Esophagus muscularis mucosa (tissue), 4 donors: ENCODE results near the gene KLHL30. TPM values are rescaled to one million over a fixed set of nuclear protein-coding genes. Genes with fewer than 3 reads are reported as not detected.
A peak's percentile ranks its signal among the peaks of the same experiment; 100 is the strongest.

Experiments used
- DNase-seq: peaks from one replicate; pipeline ENCODE4 v3.0.0-alpha.2; 2017; ENCODE audit errors: extremely low spot score
- H3K27ac ChIP-seq, 4 donors: fragments of 200-600 bp; sonication (generic); replicated peaks in 1 of 4; 1 replicate in 3 of 4; 2 replicates in 1 of 4; pipeline ENCODE4 v1.5.1; 2016 to 2019; ENCODE audit warnings: mild to moderate bottlenecking in 1 of 4
- H3K27me3 ChIP-seq, 4 donors: fragments of 200-600 bp; sonication (generic); one replicate each; pipeline versions ENCODE4 v1.5.1 to v1.6.0; 2016 to 2019
- H3K36me3 ChIP-seq, 4 donors: fragments of 200-600 bp; sonication (generic); one replicate each; pipeline ENCODE4 v1.5.1; 2016 to 2019
- H3K4me1 ChIP-seq, 4 donors: fragments of 200-600 bp; sonication (generic); one replicate each; pipeline ENCODE4 v1.5.1; 2016 to 2019
- H3K4me3 ChIP-seq, 4 donors: fragments of 200-600 bp; sonication (generic); 1 replicate in 2 of 4; 2 replicates in 2 of 4; pipeline ENCODE4 v1.5.1; 2016 to 2019; ENCODE audit warnings: mild to moderate bottlenecking in 4 of 4, moderate library complexity in 1 of 4
- H3K9me3 ChIP-seq, 4 donors: fragments of 200-600 bp; sonication (generic); 1 replicate in 3 of 4; 2 replicates in 1 of 4; pipeline ENCODE4 v1.5.1; 2016 to 2019
- CTCF ChIP-seq, 3 experiments: fragments of 200-600 bp in 2 of 3; fragments of 450-650 bp in 1 of 3; sonication (generic) in 2 of 3; IDR thresholded peaks; one replicate each; pipeline ENCODE4 v1.5.1; 2017 to 2019; ENCODE audit warnings: antibody characterized with exemption in 3 of 3, mild to moderate bottlenecking in 2 of 3, moderate library complexity in 1 of 3
- EP300 ChIP-seq: sonication (generic); formaldehyde crosslinking; IDR thresholded peaks from one replicate; pipeline ENCODE4 v1.6.1; 2017; ENCODE audit warnings: antibody characterized with exemption
- POLR2A ChIP-seq: fragments of 450-650 bp; IDR thresholded peaks from one replicate; pipeline ENCODE4 v1.6.1; 2017; ENCODE audit warnings: antibody characterized with exemption, moderate library complexity, mild to moderate bottlenecking, low read depth
- POLR2AphosphoS5 ChIP-seq, 2 donors: sonication (generic); formaldehyde crosslinking; IDR thresholded peaks; one replicate each; pipeline ENCODE4 v1.6.1; 2017; ENCODE audit warnings: antibody characterized with exemption in 2 of 2
- WGBS: methylation state at CpG from one replicate; pipeline ENCODE4 v1.1.5; 2018; 5-methylcytosine and 5-hydroxymethylcytosine counted together
- intact Hi-C: fragments of 100-400 bp; cut with DNase I; formaldehyde crosslinking; loops from one replicate; pipeline ENCODE4 v1.15.1; 2023
- total RNA-seq, 4 donors: library from RNA; depleted of rRNA; stranded (reverse); fragments of >200 nt; gene quantifications; one replicate each; pipeline versions ENCODE4 v1.1.0 to v1.2.1, GENCODE V29; 2016

KLHL30 gene
- 1 to 10 TPM; 1.2 to 8.0 (median 4.4) TPM for total RNA-seq

- peak within 1 kb of the TSS in 1 of 4 donors; percentile 36 for H3K27ac ChIP-seq
- DNase-seq: no peak
- peak within 1 kb of the TSS; percentile 34 to 47 (median 40) for H3K4me3 ChIP-seq
- no peaks in the 10 kb centered on the region for H3K9me3 ChIP-seq
- intact Hi-C loops: no loop called here
- peak; percentile 62 for TF ChIP-seq POLR2A
- TF ChIP-seq POLR2AphosphoS5 (IDR thresholded peaks at IDR 0.05): peak; percentile 36 to 41
- no peak for TF ChIP-seq CTCF (IDR thresholded peaks at IDR 0.05)
- 65% methylated on average over 10 of the region's 22 CpGs for WGBS
- peaks cover 0 to 10% (median 3%) of the 10 kb centered on the region in 4 donors for H3K36me3 ChIP-seq
- H3K27me3 ChIP-seq: no peaks in the 10 kb centered on the region
- peaks cover 26 to 50% (median 34%) of the 10 kb centered on the region in 4 donors for H3K4me1 ChIP-seq
Measured at GRCh38 chr2:238138331-238139195, at the start of gene KLHL30. KLHL30 (plus strand) TSS chr2:238138668; CDS start chr2:238140755, 2,087 bp downstream.

- H3K27me3 ChIP-seq: no peaks in the 10 kb centered on the region
Measured at GRCh38 chr2:238090887-238091286, 47.6 kb upstream of the KLHL30 start.

GRCh38 chr2:238091436-238092060 lies 46.9 kb upstream of the KLHL30 start:
- Histone ChIP-seq H3K36me3 (peaks cover 0 to 14% (median 7%) of the 10 kb centered on the region in 4 donors), H3K9me3 (no peaks in the 10 kb centered on the region), H3K4me3 (no peak overlapping the region), H3K27ac (no peak overlapping the region), H3K4me1 (no peaks in the 10 kb centered on the region), H3K27me3 (no peaks in the 10 kb centered on the region)
- 98% methylated on average over 14 of the region's 16 CpGs for WGBS
- intact Hi-C loops: no loop called here
- peak; percentile 90 for DNase-seq
- TF ChIP-seq CTCF (IDR thresholded peaks at IDR 0.05): no peak

More at GRCh38 chr2:238090887-238091286, 47.6 kb upstream of the KLHL30 start:
- Histone ChIP-seq H3K9me3 (no peaks in the 10 kb centered on the region), H3K4me3 (no peak overlapping the region), H3K27ac (no peak overlapping the region), H3K4me1 (no peaks in the 10 kb centered on the region), H3K36me3 (peaks cover 0 to 12% (median 7%) of the 10 kb centered on the region in 4 donors)
- TF ChIP-seq EP300 (no peak), CTCF (IDR thresholded peaks at IDR 0.05) (no peak), POLR2AphosphoS5 (IDR thresholded peaks at IDR 0.05) (no peak), POLR2A (no peak)
- intact Hi-C loops: no loop called here
- peak; percentile 75 for DNase-seq
- 80% methylated on average over 4 of the region's 4 CpGs for WGBS

GRCh38 chr2:238092486-238093035 lies 45.9 kb upstream of the KLHL30 start:
- H3K36me3 ChIP-seq: peaks cover 0 to 14% (median 7%) of the 10 kb centered on the region in 4 donors
- 92% methylated on average over 12 of the region's 12 CpGs for WGBS
- H3K9me3 ChIP-seq: no peaks in the 10 kb centered on the region
- H3K4me3 ChIP-seq: no peak overlapping the region
- intact Hi-C loops: no loop called here
- DNase-seq: peak; percentile 45
- H3K27ac ChIP-seq: no peak overlapping the region
- no peaks in the 10 kb centered on the region for H3K4me1 ChIP-seq
- no peak for TF ChIP-seq EP300
- TF ChIP-seq CTCF (IDR thresholded peaks at IDR 0.05): no peak
- no peak for TF ChIP-seq POLR2AphosphoS5 (IDR thresholded peaks at IDR 0.05)
- no peak for TF ChIP-seq POLR2A
- H3K27me3 ChIP-seq: no peaks in the 10 kb centered on the region
